ENCODE data around the gene OXT. TPM values are rescaled to one million over a fixed set of nuclear protein-coding genes. Genes with fewer than 3 reads are reported as not detected.
A peak's percentile ranks its signal among the peaks of the same experiment; 100 is the strongest.

Gene OXT
- total and polyA plus RNA-seq, 2 donors (not counting 1 experiment from before 2014, with no cell fraction given), result 1.0 to 1.7 TPM

- Mint-ChIP-seq H3K4me1 (peaks cover 18% of the 10 kb centered on the region), H3K27me3 (peaks cover 50% of the 10 kb centered on the region), H3K9me3 (ENCODE audit: insufficient read depth) (no peaks in the 10 kb centered on the region), H3K4me3 (peak within 1 kb of the TSS; percentile 76), H3K27ac (peak within 1 kb of the TSS; percentile 48)
- Histone ChIP-seq H3K9me3 (ENCODE audit: control extremely low read depth in 1 of 3, control insufficient read depth in 2 of 3, insufficient read depth in 1 of 3, low read length in 2 of 3) (peaks cover 0 to 21% (median 0%) of the 10 kb centered on the region in 3 donors), H3K4me1 (ENCODE audit: control insufficient read depth in 2 of 2, insufficient read depth in 2 of 2, low read length in 2 of 2) (peaks cover 13 to 23% of the 10 kb centered on the region in 2 donors), H3K79me2 (ENCODE audit: control insufficient read depth, insufficient read depth, low read length) (no peaks in the 10 kb centered on the region), H3K4me3 (ENCODE audit: control extremely low read depth in 1 of 5, extremely low read depth in 1 of 5, insufficient read depth in 1 of 5, low read depth in 2 of 5, low read length in 4 of 5) (no peak within 1 kb of the TSS), H3K27me3 (replicated peaks in 1 of 4; ENCODE audit: control extremely low read depth in 1 of 4, control insufficient read depth in 3 of 4, insufficient read depth in 4 of 4, low read length in 3 of 4) (peaks cover 0 to 50% (median 25%) of the 10 kb centered on the region in 4 experiments), H4K20me1 (ENCODE audit: control insufficient read depth, insufficient read depth, low read length, poor library complexity, severe bottlenecking) (no peaks in the 10 kb centered on the region), H2AFZ (ENCODE audit: insufficient read depth, low read depth, low read length, poor library complexity, severe bottlenecking) (peak within 1 kb of the TSS; percentile 54), H3K36me3 (replicated peaks in 1 of 2; ENCODE audit: control extremely low read depth in 1 of 2, control insufficient read depth in 1 of 2, extremely low read depth in 1 of 2, insufficient read depth in 2 of 2, low read length in 1 of 2) (no peaks in the 10 kb centered on the region), H3K9ac (ENCODE audit: low read length) (no peak within 1 kb of the TSS), H3K27ac (ENCODE audit: low read length in 2 of 2) (no peak within 1 kb of the TSS), H3K4me2 (replicated peaks; ENCODE audit: low read depth, low read length, poor library complexity, severe bottlenecking) (peak within 1 kb of the TSS; percentile 83)
- no peak for DNase-seq
- POLR2A ChIA-PET, result no interaction called here
- no peak for TF ChIP-seq EZH2 (IDR thresholded peaks at IDR 0.05; ENCODE audit: borderline replicate concordance, insufficient read depth, low read depth, low read length, poor library complexity, severe bottlenecking)
- TF ChIP-seq CTCF (IDR thresholded peaks at IDR 0.05), result no peak
- WGBS (ENCODE audit: insufficient coverage), result 41% methylated on average over 28 of the region's 28 CpGs
- CTCF ChIA-PET, result interaction anchor here (0.8 to 2.4 kb wide), 2 partner anchors 12 to 31 kb away, joined by 3 to 7 read pairs; no protein-coding TSS in a partner anchor
- intact Hi-C loops (cut with micrococcal nuclease), result no loop called here
- ATAC-seq (ENCODE audit: low read depth), result no peak
Measured at GRCh38 chr20:3084283-3084985, 13.0 kb downstream of the OXT start, which contains the start of gene AVP. Gene AVP, minus strand, starts transcription at chr20:3084724. Its CDS starts 50 bp downstream, at chr20:3084674.

- CTCF ChIA-PET, result interaction anchor here (2.4 kb wide), 1 partner anchor 32 kb away, joined by 7 read pairs; no protein-coding TSS in a partner anchor
- POLR2A ChIA-PET, result no interaction called here
- no peaks in the 10 kb centered on the region for H3K79me2 ChIP-seq (ENCODE audit: control insufficient read depth, insufficient read depth, low read length)
- H4K20me1 ChIP-seq (ENCODE audit: control insufficient read depth, insufficient read depth, low read length, poor library complexity, severe bottlenecking), result no peaks in the 10 kb centered on the region
- Mint-ChIP-seq H3K27ac (no peak overlapping the region), H3K4me1 (peaks cover 18% of the 10 kb centered on the region), H3K9me3 (ENCODE audit: insufficient read depth) (no peaks in the 10 kb centered on the region), H3K27me3 (peaks cover 54% of the 10 kb centered on the region), H3K4me3 (no peak overlapping the region)
- DNase-seq (no peak), ATAC-seq (ENCODE audit: low read depth) (no peak)
- H3K36me3 ChIP-seq (replicated peaks in 1 of 2; ENCODE audit: control extremely low read depth in 1 of 2, control insufficient read depth in 1 of 2, extremely low read depth in 1 of 2, insufficient read depth in 2 of 2, low read length in 1 of 2), result no peaks in the 10 kb centered on the region
- H3K27ac ChIP-seq (ENCODE audit: low read length in 2 of 2), result no peak overlapping the region
- intact Hi-C loops (cut with micrococcal nuclease), result no loop called here
- H3K9ac ChIP-seq (ENCODE audit: low read length), result no peak overlapping the region
- no peak overlapping the region for H3K4me2 ChIP-seq (replicated peaks; ENCODE audit: low read depth, low read length, poor library complexity, severe bottlenecking)
- H3K4me1 ChIP-seq (ENCODE audit: control insufficient read depth in 2 of 2, insufficient read depth in 2 of 2, low read length in 2 of 2), result peaks cover 13 to 23% of the 10 kb centered on the region in 2 donors
- H3K27me3 ChIP-seq (replicated peaks in 1 of 4; ENCODE audit: control extremely low read depth in 1 of 4, control insufficient read depth in 3 of 4, insufficient read depth in 4 of 4, low read length in 3 of 4), result peaks cover 0 to 52% (median 29%) of the 10 kb centered on the region in 4 experiments
- no peak overlapping the region for H3K4me3 ChIP-seq (ENCODE audit: control extremely low read depth in 1 of 5, extremely low read depth in 1 of 5, insufficient read depth in 1 of 5, low read depth in 2 of 5, low read length in 4 of 5)
- H2AFZ ChIP-seq (ENCODE audit: insufficient read depth, low read depth, low read length, poor library complexity, severe bottlenecking), result no peak overlapping the region
- no peak for TF ChIP-seq CTCF (IDR thresholded peaks at IDR 0.05)
- TF ChIP-seq EZH2 (IDR thresholded peaks at IDR 0.05; ENCODE audit: borderline replicate concordance, insufficient read depth, low read depth, low read length, poor library complexity, severe bottlenecking), result no peak
- peaks cover 0 to 21% (median 0%) of the 10 kb centered on the region in 3 donors for H3K9me3 ChIP-seq (ENCODE audit: control extremely low read depth in 1 of 3, control insufficient read depth in 2 of 3, insufficient read depth in 1 of 3, low read length in 2 of 3)
- 86% methylated on average over 2 of the region's 7 CpGs for WGBS (ENCODE audit: insufficient coverage)
Measured at GRCh38 chr20:3084986-3085360, 13.6 kb downstream of the OXT start.

Measured in B cell (primary cell).